Lower leg skin (tissue), 3 donors: Measurements from ENCODE around the gene SCD5.

Experiments
- CTCF ChIP-seq, 3 donors: fragments of 450-650 bp; IDR thresholded peaks; one replicate each; pipeline ENCODE4 v1.5.1; 2016; ENCODE audit warnings: antibody characterized with exemption in 3 of 3, mild to moderate bottlenecking in 3 of 3, moderate library complexity in 2 of 3
- POLR2A ChIP-seq, 2 donors: fragments of 450-650 bp; IDR thresholded peaks; one replicate each; pipeline ENCODE4 v1.6.1; 2016 to 2017; ENCODE audit warnings: antibody characterized with exemption in 2 of 2, mild to moderate bottlenecking in 1 of 2, moderate library complexity in 1 of 2

DNA sequence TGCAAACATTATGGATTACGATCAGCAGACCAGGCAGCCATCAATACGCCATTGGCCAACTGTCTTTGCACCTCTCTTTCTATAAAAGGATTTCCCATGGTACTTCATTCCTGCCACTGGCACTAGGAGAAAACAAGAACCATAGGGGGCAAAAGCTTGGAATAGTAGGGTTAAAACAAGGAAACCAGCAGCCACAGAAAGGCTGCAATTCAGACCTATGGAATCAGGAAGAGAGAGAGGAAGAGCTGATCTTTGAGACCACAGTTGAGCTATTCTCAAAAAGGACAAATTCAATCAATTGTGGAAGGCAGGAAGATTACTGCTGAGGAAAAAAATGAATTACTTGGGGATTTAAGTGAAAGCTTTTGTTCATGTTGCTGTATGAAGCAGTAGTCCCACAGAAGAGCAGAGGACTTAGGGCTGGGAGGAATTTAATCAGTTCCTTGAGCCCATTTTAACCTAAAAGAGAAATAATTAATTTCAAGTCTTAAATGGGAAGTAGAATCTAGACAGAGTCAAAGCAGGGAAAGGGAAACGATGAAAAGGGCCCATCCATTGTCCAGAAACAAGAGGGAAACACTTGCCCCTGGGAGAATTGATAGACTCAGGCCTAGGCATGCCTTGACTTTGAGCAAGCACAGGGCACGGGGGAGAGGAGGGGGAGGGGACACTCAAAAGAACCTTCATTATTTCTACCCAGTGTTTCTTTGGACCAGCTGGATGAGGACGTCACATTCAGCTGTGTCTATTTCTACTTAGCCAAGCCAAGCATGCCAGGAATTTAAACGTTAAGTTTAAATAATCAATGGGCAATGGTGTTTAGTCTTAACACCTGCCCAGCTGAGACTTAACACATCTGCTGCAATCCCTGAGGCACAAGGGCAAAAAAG is 50.7 kb downstream of the SCD5 start:
- TF ChIP-seq CTCF (IDR thresholded peaks at IDR 0.05) (no peak), POLR2A (IDR thresholded peaks at IDR 0.05) (no peak)
